RPMI8226 (cell line): ENCODE measurements around the gene ZCCHC10.
"Not testable (repeated sequence)": the region's sequence is repeated elsewhere in the genome, so short reads cannot be mapped to it uniquely, and the experiment has no call there.

Experiments
- DNase-seq: peaks from one replicate; pipeline ENCODE4 v3.0.0-alpha.2; 2015

ZCCHC10 gene

DNA sequence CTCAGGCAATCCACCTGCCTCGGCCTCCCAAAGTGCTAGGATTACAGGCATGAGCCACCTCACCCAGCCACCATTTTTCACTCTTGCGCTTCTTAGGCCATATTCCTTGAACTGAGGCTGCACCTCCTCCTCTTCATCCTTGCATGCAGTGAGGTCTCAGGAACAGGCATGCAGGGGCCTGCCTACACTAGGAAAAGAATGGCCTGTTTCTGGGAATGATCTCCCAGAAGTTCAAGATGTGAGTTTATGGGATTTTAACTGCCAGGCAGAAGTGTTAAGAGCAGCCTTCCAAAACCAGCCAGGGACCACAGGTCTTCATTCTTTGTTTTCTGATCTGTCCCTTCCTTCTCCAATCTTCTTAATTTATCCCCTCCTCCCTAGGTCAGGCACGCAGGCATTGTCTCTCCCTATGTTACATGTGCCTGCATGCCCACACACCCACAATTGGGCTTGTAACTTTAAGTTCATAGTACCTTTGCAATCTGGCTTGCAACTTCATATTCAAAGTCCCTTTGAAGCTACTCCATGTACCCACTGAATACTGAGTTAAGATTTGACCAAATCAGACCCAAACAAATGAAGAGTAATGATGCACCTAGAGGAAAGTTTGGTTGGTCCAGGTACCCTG lies 14.9 kb upstream of the ZCCHC10 start:
- DNase-seq, result no peak

DNA sequence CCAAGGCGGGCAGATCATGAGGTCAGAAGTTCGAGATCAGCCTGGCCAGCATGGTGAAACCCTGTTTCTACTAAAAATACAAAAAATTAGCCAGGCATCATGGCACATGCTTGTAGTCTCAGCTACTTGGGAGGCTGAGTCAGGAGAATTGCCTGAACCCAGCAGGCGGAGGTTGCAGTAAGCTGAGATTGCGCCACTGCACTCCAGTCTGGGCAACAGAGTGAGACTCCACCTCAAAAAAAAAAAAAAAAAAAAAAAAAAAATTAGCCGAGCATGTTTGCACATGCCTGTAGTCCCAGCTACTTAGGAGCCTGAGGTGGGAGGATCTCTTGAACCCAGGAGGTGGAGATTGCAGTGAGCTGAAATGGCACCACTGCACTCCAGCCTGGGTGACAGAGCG lies 10.3 kb upstream of the ZCCHC10 start:
- not testable (repeated sequence) for DNase-seq

DNA sequence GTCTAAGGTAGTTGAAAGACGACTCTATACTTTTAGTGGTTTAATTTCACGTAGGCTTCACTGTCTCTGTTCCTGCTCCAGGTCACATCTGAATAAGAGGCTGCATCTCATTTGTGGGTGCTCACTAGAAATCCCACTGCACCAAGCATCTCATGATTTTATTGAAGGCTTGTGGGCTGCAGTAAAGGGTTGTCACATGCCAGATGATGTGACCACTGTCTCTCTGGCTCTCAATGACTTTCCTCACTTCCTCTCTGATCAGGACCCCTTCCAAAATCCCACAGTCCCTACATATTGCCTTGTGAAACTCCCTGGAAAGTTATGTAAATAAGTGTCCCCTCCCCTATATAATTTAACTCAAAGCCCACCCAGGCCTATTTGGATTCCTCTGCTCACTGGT lies 8.9 kb upstream of the ZCCHC10 start:
- DNase-seq, result no peak

DNA sequence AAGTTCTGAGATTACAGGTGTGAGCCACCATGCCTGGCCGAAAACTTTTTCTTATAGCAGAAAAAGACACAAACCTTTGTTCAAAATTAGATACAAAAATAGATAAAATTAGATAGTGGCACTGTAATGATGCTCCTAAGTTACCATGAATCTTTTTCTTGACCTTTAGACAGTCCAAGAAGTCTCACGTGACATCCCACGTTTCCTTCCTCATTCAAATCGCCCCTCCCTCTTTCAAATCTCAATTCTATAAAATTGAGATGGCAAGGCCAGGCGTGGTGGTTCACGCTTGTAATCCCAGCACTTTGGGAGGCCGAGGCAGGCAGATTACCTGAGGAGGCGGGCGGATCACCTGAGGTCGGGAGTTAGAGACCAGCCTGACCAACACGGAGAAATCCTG lies 7.7 kb upstream of the ZCCHC10 start:
- no peak for DNase-seq

DNA sequence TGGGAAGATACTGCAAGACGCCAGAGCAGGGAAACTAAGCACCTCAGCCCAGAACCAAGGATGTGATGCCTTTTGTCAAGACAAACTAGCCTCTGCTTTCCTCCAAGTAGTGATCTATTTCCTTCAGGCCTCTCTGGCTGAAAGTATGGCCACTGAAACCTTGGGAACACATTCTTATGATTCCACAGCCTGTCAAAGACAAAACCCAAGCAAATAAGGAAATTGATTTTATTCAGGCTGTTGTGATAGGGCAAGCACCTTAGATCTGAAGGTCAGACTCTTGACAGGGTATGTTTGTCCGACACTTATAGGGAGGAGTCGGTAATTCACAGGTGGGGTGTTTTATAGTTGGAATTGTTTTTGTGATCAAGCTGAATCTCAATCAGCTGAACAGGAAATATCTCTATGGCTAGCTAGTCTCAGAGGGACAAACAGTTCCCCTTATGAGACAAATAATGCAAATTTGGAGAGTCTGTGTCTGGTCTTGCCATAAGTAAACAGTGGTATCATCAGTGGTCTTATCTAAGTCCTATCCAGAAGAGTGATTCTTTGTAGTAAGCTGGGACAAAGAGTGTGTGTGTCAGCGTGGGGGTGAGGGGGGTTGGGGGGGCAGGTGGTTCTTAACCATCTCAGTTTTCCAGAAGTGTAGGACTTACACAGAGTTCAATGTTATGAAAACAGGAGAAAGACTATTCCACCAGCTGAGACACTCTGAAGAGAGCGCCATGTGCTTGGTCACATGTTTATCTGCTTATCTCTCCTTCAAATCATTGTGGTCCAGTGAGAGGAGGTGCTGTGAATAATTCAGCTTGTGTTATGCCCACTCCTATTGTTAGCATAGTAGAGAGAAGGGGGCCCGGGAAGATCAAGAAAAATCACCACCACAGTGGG lies 6.7 kb upstream of the ZCCHC10 start:
- no peak for DNase-seq

DNA sequence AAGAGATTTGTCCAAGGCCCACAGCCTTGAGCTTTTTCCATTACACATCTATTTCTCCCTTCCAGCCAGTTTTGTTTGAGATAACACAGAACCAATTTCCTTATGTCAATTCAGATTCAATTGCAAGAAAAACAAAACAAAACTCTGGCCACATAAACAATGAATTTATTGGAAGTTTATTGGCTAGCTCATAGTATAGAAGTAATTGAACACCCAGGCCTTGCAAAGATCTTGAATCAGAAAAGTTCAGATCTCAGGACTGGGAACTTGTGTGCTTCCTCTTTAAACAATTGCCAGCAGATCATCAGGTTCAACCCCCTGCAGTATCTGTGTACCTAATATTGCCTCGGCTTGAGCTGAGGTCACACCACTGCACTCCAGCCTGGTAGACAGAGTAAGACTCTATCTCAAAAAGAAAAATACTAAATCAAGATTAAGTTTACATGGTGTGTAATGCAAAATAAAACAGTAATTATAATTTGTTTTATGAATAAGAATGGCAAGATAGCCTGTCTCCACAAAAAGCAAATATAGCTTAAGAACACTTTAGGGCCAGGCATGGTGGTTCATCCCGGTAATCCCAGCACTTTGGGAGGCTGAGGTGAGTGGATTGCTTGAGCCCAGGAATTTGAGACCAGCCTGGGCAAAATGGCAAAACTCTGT lies 4.1 kb upstream of the ZCCHC10 start:
- DNase-seq, result no peak

DNA sequence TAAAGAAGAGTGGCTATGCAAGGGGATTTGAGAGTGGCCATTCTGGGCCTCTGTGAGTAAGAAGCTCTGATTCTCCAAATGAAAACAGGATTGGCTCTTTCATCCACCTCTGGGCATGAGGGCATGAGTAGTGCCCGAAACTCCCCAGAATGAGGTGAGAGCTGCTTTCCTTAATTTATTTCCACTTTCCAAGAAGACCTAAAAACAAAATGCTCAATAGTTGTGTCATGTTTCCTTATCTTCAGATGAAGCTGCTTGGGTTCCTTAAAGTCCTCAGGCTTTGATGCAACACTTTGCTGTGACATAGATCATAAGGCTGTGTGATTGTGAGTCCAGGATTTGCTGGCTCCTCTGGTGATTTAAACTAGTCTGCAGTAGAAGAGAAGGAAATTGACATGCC lies 3.1 kb upstream of the ZCCHC10 start:
- DNase-seq, result no peak

DNA sequence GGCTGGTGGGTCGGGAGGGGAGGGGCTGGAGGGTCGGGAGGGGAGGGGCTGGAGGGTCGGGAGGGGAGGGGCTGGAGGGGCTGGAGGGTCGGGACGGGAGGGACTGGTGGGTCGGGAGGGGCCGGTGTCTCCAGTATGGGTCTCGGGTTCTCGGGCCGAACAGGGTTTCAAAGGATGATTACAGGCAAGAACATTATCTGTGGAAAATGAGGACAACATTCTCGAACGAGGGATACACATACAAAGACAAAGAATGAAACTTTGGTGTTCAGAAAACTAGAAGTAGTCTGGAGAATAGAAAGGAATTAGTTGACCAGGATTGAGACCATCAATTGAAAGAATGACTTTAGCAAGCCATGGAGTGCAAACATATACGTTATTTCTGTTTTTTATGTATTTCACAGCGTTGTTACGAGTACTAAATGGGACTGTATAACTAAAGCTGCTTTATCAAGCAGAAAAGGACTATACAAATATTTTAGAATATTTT lies 360 bp upstream of the ZCCHC10 start:
- DNase-seq, result no peak

DNA sequence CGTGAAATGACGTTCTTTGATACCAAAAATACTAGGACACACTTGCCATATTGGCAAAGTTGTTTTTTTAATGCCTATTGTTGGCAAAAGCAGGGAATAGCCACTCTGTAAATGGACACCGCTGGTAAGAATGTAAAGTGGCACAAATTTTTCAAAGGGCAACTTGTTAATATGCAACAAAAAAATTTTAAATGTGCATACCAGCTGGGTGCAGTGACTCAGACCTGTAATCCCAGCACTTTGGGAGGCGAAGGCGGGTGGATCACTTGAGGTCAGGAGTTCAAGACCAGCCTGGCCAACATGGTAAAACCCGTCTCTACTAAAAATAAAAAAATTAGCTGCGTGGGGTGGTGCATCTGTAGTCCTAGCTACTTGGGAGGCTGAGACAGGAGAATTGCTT lies 6.9 kb downstream of the ZCCHC10 start:
- DNase-seq, result not testable (repeated sequence)

DNA sequence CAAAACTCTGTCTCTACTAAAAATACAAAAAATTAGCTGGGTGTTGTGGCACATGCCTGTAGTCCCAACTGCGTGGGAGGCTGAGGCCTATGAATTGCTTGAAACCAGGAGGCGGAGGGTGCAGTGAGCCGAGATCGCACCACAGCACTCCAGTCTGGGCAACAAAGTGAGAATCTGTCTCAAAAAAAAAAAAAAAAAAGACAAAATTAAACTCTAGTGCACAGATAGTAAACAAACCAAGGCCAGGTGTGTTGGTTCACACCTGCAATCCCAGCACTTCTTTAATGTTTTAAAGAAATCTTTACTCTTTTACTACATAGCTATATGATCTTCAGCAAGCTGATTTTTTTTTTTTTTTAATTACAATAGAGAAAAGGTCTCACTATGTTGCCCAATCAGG lies 8.4 kb downstream of the ZCCHC10 start:
- no peak for DNase-seq

DNA sequence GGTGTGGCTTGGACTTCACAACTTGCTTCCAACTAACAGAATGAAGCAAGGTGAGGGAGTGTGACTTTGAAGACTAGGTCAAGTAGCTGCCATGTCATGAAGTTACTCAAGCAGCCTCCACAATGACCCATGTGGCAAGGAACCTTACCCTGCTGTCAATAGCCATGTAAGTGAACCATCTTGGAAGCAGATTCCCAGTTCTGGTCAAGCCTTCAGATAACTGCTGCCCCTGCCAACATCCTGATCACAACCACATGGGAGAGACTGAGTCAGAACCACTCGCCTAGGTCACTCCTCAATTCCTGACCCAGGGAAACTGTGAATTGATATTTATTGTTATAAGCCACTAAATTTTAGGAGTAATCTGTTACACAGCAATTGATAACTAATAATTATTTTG lies 10.9 kb downstream of the ZCCHC10 start:
- DNase-seq, result no peak

DNA sequence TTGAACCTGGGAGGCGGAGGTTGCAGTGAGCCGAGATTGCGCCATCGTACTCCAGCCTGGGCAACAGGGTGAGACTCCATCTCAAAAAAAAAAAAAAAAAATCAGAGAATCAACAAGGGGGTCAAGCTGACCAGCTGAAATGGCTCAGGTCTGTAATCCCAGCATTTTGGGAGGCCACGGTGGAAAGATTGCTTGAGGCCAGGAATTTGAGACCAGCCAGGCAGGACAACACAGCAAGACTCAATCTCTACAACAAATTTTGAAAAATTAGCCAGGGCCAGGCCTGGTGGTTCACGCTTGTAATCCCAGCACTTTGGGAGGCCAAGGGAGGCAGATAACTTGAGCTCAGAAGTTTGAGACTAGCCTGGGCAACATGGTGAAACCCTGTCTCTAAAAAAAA lies 17.9 kb downstream of the ZCCHC10 start:
- not testable (repeated sequence) for DNase-seq

DNA sequence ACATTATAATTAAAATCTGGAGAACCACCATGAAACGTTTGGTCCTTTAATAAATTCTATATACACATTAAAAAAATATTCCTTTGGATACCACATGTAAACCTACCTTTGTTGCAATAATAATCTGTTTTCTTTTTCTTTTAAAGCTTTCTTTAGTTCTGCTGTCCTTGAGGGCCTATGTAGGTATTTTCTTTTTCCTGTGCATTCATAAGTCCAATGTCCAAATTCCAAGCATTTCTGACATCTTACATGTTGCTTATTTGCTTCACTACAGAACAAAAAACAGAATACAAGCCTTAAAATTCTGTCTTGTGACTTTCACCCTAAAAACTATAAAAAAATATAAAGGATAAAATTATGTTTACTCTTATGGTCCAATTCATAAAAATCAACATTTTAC lies 19.7 kb downstream of the ZCCHC10 start:
- no peak for DNase-seq

DNA sequence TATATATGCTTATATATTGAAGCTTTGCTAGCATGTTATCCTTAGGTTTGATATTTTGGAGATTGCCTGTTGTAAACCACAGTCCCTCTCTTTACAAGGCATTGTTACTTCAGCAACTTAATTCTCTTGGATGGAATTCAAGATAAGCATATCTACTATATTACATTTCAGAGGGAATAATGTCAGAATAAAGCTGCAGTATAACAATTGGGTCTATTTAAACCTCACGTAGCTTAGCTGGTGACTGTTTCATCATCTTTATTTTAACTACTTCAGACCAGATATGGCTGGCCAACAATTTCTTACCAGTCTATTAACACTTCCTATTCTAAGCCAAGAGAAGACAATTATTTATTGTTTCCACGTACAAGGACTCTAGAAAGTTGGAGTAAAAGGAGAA lies 27.1 kb downstream of the ZCCHC10 start:
- no peak for DNase-seq

DNA sequence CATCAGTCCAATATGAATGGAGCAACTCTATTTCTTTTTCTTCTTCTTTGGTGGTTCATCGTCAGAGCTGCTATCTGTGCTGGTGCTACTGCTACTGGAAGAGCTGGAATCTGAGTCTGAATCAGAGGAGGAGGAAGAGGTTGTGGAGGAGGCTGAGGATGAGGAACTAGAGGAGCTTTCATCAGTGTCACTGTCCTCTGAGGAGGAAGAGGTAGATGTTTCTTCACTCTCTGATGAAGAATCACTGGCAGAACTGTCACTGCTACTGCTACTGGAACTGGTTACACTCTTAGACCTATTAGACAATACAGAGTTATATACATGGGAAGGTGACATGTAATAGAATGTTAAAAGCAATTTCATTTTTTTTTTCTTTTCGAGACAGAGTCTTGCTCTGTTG lies 27.8 kb downstream of the ZCCHC10 start:
- no peak for DNase-seq

DNA sequence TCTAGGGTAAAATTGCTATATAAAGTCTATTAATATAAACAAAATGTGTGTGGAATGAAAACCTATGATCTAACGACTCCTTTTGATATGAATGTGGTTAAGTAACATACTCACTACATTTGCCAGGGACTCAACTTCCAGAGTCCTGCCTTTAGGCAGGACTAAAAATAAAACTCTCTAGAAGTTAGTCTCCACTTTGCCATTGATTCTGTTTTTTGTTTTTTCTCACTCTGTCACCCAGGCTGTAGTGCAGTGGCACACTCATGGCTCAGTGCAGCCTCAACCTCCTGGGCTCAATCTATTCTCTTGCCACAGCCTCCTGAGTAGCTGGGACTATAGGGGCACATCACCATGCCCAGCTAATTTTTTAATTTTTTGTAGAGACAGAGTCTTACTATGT lies 30.0 kb downstream of the ZCCHC10 start:
- DNase-seq, result no peak

DNA sequence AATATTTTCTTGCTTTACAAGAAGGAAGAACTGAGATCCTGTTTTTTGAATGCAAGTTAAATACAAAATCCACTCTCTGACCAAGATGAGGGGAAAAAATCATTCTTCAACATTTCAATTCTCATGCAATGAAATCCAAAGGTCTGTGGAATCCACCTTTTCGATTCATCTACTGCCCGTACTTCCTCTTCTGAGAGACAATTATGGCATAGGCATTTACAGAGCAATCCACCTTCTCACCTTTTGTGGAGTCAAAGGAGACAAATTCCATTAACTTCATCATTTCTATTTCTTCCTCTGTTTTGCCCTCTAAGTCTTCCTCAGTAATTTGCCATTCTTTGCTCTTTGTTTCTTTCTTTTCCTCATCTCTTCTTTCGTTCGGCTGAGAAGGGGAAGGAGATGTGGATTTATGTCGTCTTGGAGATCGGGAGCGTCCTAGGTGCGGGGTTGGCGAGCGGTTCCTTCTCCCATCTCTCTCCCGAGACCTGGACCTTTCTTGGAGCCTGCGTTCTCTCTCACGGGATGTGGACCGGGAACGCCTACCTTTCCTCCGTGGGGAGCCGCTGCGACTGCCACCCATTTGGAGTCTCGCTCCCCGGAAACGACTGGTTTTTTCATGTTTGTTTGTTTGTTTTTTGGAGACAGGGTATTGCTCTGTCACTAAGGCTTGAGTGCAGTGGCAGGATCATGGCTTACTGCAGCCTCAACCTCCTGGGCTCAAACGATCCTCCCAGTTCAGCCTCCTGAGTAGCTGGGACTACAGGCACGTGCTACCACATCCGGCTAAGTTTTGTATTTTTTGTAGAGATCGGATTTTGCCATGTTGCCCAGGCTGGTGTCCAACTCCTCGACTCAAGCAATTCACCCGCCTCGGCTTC lies 38.6 kb downstream of the ZCCHC10 start:
- DNase-seq, result no peak

DNA sequence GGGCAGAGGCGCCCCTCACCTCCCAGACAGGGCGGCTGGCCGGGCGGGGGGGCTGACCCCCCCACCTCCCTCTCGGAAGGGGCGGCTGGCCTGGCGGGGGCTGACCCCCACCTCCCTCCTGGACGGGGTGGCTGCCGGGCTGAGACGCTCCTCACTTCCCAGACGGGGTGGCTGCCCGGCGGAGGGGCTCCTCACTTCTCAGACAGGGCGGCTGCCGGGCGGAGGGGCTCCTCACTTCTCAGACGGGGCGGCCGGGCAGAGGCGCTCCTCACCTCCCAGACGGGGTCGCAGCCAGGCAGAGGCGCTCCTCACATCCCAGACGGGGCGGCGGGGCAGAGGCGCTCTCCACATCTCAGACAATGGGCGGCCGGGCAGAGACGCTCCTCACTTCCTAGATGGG lies 43.4 kb downstream of the ZCCHC10 start:
- not testable (repeated sequence) for DNase-seq

DNA sequence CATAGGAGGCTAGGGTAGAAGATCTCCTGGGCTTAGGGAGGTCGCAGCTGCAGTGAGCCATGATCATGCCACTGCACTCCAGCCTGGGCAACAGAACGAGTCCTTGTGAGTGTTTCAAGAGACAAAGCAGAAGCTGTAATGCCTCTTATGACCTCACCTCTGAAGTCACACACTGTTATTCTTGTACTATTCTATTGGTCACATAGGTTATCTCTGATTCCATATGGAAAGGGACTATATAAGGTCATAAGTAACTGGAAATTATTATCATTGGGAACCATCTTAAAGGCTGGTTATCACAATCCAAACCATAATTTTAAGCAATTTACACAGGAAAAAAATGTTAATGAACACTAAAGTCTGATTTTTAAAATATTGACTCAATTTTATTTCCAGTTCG lies 45.1 kb downstream of the ZCCHC10 start:
- DNase-seq, result no peak

DNA sequence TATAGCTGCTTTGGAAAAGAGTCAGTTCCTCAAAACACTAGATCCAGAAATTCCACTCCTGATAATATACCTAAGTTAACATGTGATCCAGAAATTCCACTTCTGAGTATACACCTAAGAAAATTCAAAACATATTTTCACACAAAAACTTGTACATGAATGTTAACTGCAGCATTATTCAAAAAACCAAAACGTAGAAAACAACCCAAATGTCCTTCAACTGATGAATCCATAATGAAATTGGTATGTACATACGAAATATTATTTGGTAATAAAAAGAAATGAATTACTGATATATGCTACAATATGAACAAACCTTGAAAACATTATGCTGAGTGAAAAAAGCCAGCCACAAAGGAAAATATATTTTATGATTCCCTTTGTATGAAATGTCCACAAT lies 46.4 kb downstream of the ZCCHC10 start:
- no peak for DNase-seq

DNA sequence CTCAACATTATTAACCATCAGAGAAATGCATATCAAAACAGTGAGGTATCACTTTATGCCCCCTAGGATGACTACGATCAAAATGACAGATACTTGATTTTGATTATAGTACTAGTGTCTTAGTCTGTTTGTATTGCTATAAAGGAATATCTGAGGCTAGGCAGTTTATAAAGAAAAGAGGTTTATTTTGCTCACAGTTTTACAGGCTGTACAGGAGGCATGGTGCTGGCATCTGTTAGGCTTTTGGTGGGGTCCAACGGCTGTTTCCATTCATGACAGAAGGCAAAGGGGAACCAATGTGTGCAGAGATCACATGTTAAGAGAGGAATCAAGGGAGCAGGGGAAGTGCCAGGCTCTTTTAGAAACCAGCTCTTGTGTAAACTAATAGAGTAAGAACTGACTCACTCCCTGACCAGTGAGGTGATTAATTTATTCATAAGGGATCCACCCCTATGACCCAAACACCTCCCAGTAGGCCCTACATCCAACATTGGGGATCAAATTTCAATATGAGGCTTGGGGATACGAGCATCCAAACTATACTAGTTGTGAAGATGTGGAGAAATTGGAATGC lies 46.9 kb downstream of the ZCCHC10 start:
- DNase-seq, result no peak

DNA sequence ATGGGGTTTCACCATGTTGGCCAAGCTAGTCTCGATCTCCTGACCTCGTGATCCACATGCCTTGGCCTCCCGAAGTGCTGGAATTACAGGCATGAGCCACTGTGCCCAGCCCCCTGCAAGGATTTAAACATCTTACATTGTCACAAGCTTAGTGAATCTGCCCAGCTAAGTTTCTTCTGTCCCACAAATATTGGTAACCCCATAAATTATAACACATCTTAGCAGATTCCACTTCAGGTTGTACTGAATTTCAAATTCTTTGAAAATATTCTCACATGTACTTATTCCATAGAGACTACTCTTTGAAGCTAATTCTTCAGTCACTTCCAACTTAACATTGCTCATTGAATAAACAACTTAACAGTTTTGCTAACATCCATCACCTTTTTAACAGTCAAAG lies 49.5 kb downstream of the ZCCHC10 start:
- no peak for DNase-seq

DNA sequence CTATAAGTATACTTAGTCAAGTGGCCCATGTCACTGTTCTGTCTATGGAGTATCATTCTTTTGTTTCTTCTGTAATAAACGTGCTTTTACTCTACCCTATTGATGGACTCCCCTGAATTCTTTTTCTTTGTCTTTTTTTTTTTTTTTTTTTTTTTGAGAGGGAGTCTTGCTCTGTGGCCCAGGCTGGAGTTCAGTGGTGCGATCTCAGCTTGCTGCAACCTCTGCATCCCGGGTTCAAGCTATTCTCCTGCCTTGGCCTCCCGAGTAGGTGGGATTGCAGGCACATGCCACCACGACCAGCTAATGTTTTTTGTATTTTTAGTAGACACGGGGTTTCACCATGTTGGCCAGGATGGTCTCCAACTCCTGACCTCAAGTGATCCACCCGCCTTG lies 53.9 kb downstream of the ZCCHC10 start:
- DNase-seq, result not testable (repeated sequence)
